Loucy (cell line): ENCODE results near the gene GSG1L.

Experiments
- CTCF ChIP-seq: fragments of 200-600 bp; sonication (generic); conservative IDR thresholded peaks from 2 replicates; pipeline ENCODE4 v1.5.1; 2014; ENCODE audit warnings: mild to moderate bottlenecking, antibody characterized with exemption, low read length
- EZH2phosphoT487 ChIP-seq: fragments of 200-600 bp; IDR thresholded peaks from 2 replicates; pipeline ENCODE4 v1.6.1; 2018; ENCODE audit warnings: antibody characterized with exemption, mild to moderate bottlenecking, moderate library complexity, borderline replicate concordance

DNA sequence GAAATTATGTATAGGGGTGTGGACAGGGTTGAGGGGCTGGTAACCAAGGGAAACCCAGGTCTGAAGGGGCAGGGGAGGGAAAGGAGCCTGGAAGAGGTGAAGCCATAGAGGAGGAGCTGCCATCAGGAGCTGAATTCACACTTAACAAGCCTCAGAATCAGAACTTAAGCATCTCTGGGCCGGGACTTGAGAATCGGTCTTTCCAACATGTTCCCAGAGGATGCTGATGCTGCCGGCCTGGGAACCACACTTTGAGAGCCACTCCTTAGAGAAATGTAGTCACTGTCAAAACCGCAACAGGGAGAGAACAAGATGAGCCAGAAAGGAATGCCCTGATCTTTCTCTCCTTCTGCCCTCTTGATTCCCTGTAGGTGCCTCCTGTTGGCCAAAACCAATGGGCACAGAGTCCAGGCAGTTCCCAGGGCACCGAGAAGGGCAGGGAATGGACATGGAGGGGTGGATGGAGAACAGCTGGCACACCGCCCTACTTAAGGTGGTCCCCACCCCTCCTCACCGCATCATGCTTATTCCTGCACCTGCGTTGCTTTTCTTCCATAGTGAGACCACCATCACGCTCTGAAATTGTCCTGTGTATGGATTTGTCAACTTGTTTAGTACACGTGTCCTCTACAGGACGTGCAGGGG lies 88.5 kb downstream of the GSG1L start:
- TF ChIP-seq CTCF (no peak), EZH2phosphoT487 (no peak)
